Prostate gland (tissue), 2 donors: ENCODE measurements around the gene PFDN6.

Source experiments
- CTCF ChIP-seq, 4 experiments: fragments of 200-600 bp in 2 of 4; fragments of 450-650 bp in 2 of 4; sonication (generic) in 2 of 4; IDR thresholded peaks; 1 replicate in 3 of 4; 2 replicates in 1 of 4; pipeline ENCODE4 v1.5.1; 2016 to 2019; ENCODE audit warnings: antibody characterized with exemption in 4 of 4, mild to moderate bottlenecking in 2 of 4, moderate library complexity in 2 of 4
- POLR2A ChIP-seq: fragments of 450-650 bp; IDR thresholded peaks from one replicate; pipeline ENCODE4 v1.6.1; 2016; ENCODE audit warnings: antibody characterized with exemption, mild to moderate bottlenecking

GRCh38 chr6:33288141-33288920, 1.1 kb upstream of the PFDN6 start:
- TF ChIP-seq CTCF (IDR thresholded peaks at IDR 0.05) (no peak), POLR2A (no peak)
